OCI-LY1 (cell line): ENCODE results near the gene BAD.
"Not testable (repeated sequence)": the region's sequence is repeated elsewhere in the genome, so short reads cannot be mapped to it uniquely, and the experiment has no call there.

ENCODE experiments used
- H2AFZ ChIP-seq: fragments of 200-600 bp; sonication (generic), shearing (Covaris generic); 2 replicates; pipeline ENCODE4 v1.6.0; 2014; ENCODE audit warnings: antibody characterized with exemption, mild to moderate bottlenecking, low read length
- H3F3A ChIP-seq: fragments of 200-600 bp; sonication (generic), shearing (Covaris generic); 2 replicates; pipeline ENCODE4 v1.6.0; 2014; ENCODE audit warnings: mild to moderate bottlenecking, antibody characterized with exemption, low read length, moderate library complexity; ENCODE audit not compliant: insufficient read depth
- H3K27ac ChIP-seq: fragments of 200-600 bp; sonication (generic); 2 replicates; pipeline ENCODE4 v1.5.1; 2014; ENCODE audit warnings: low read length, mixed run types, mild to moderate bottlenecking, low read depth; ENCODE audit not compliant: poor library complexity, severe bottlenecking
- H3K27me3 ChIP-seq: fragments of 200-600 bp; sonication (generic); 2 replicates; pipeline ENCODE4 v1.6.0; 2014; ENCODE audit warnings: antibody characterized with exemption, mild to moderate bottlenecking, low read length, moderate library complexity; ENCODE audit not compliant: insufficient read depth
- H3K36me3 ChIP-seq: fragments of 200-600 bp; sonication (generic); 2 replicates; pipeline ENCODE4 v1.6.1; 2014; ENCODE audit warnings: mild to moderate bottlenecking, antibody characterized with exemption, low read length, moderate library complexity, mixed read lengths; ENCODE audit not compliant: insufficient read depth
- H3K4me1 ChIP-seq: fragments of 200-600 bp; sonication (generic); 2 replicates; pipeline ENCODE4 v1.5.1; 2014; ENCODE audit warnings: mild to moderate bottlenecking, low read length, moderate library complexity; ENCODE audit not compliant: insufficient read depth, severe bottlenecking
- H3K4me2 ChIP-seq: fragments of 200-600 bp; sonication (generic), shearing (Covaris generic); 2 replicates; pipeline ENCODE4 v1.6.1; 2014; ENCODE audit warnings: low read length
- H3K4me3 ChIP-seq: fragments of 200-600 bp; sonication (generic); 2 replicates; pipeline ENCODE4 v1.5.1; 2014; ENCODE audit warnings: low read length, low read depth, mild to moderate bottlenecking, mixed read lengths; ENCODE audit not compliant: poor library complexity, severe bottlenecking
- H3K79me2 ChIP-seq: fragments of 200-600 bp; shearing (Covaris generic); 2 replicates; pipeline ENCODE4 v1.6.1; 2016; ENCODE audit warnings: mixed run types, low read length, mixed read lengths; ENCODE audit not compliant: insufficient read depth
- H3K9ac ChIP-seq: fragments of 200-600 bp; sonication (generic), shearing (Covaris generic); 2 replicates; pipeline ENCODE4 v1.6.1; 2014; ENCODE audit warnings: mild to moderate bottlenecking, low read length, mixed read lengths
- H3K9me2 ChIP-seq: fragments of 200-600 bp; sonication (generic), shearing (Covaris generic); 2 replicates; pipeline ENCODE4 v1.6.1; 2014; ENCODE audit warnings: low read depth, mild to moderate bottlenecking, low read length, mixed read lengths
- H3K9me3 ChIP-seq: fragments of 200-600 bp; shearing (Covaris generic); 2 replicates; pipeline ENCODE4 v1.6.1; 2014; ENCODE audit warnings: low read length, mixed read lengths
- H4K20me1 ChIP-seq: fragments of 200-600 bp; sonication (generic), shearing (Covaris generic); 2 replicates; pipeline ENCODE4 v1.6.0; 2016; ENCODE audit warnings: mild to moderate bottlenecking, low read length; ENCODE audit not compliant: insufficient read depth
- CTCF ChIP-seq: fragments of 200-600 bp; sonication (generic), shearing (Covaris generic); IDR thresholded peaks from 2 replicates; pipeline ENCODE4 v1.5.1; 2017; ENCODE audit warnings: mild to moderate bottlenecking, antibody characterized with exemption, low read length, moderate library complexity, mixed read lengths
- EZH2 ChIP-seq: fragments of 200-600 bp; sonication (generic), shearing (Covaris generic); IDR thresholded peaks from 2 replicates; pipeline ENCODE4 v1.8.0; 2017; ENCODE audit warnings: borderline replicate concordance, mixed run types, mild to moderate bottlenecking, antibody characterized with exemption, low read length, moderate library complexity, mixed read lengths

The BAD gene

DNA sequence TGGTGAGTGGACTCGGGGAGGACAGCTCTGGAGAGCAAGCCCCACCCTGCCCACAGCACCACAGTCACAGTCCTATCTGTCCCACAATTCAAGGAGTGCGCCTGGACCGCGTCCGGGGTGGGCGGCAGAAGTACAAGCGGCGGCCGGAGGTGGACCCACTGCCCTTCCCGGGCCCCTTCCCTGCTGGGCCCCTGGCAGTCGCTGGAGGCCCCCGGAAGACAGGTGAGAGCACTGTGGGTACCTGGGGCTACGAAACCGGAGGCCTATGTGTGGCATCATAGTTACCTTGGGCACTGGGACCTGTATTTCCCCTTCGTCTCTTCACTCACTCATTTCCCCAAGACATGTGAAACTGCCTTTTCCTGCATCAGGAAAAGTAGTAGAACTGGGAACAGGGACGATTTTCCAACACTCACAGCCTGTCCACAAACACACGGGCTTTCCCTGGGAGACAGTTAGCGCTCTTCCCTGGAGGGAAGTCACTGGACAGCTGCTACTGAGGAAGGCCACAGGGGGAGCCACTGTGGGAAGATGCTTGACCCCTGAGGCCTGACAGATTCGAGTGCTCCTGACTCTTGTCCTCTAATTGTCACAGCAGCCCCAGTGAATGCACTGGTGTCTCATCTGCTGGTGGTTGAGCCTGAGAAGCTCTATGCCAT is 29.8 kb upstream of the BAD start:
- no peaks in the 10 kb centered on the region for H4K20me1 ChIP-seq

GRCh38 chr11:64313491-64314145 is 29.2 kb upstream of the BAD start:
- Histone ChIP-seq H4K20me1 (no peaks in the 10 kb centered on the region), H3K9ac (no peak overlapping the region), H3K79me2 (no peaks in the 10 kb centered on the region), H3K4me3 (no peak overlapping the region), H3K9me2 (no peaks in the 10 kb centered on the region), H3K9me3 (no peaks in the 10 kb centered on the region), H3K27me3 (no peaks in the 10 kb centered on the region), H3K27ac (no peak overlapping the region), H2AFZ (no peak overlapping the region), H3K36me3 (peaks cover 43% of the 10 kb centered on the region; the same call in 1 of the 2 replicates), H3K4me1 (peaks cover 11% of the 10 kb centered on the region), H3F3A (no peaks in the 10 kb centered on the region), H3K4me2 (no peak overlapping the region)
- TF ChIP-seq CTCF (no peak), EZH2 (no peak)

More for the DNA sequence above, 29.8 kb upstream of the BAD start:
- peaks cover 43% of the 10 kb centered on the region; the same call in 1 of the 2 replicates for H3K36me3 ChIP-seq
- no peaks in the 10 kb centered on the region for H3K79me2 ChIP-seq
- no peaks in the 10 kb centered on the region for H3K9me2 ChIP-seq
- no peaks in the 10 kb centered on the region for H3F3A ChIP-seq
- H2AFZ ChIP-seq, result no peak overlapping the region
- no peaks in the 10 kb centered on the region for H3K27me3 ChIP-seq
- H3K4me3 ChIP-seq, result no peak overlapping the region
- H3K9me3 ChIP-seq, result no peaks in the 10 kb centered on the region
- no peak overlapping the region for H3K9ac ChIP-seq
- H3K4me1 ChIP-seq, result peaks cover 17% of the 10 kb centered on the region
- no peak for TF ChIP-seq CTCF
- TF ChIP-seq EZH2, result no peak
- H3K27ac ChIP-seq, result no peak overlapping the region
- no peak overlapping the region for H3K4me2 ChIP-seq

- H3K36me3 ChIP-seq, result peaks cover 44% of the 10 kb centered on the region; the same call in 1 of the 2 replicates
- no peaks in the 10 kb centered on the region for H4K20me1 ChIP-seq
- H3K4me3 ChIP-seq, result no peak overlapping the region
- H2AFZ ChIP-seq, result no peak overlapping the region
- no peaks in the 10 kb centered on the region for H3K79me2 ChIP-seq
- TF ChIP-seq CTCF (no peak), EZH2 (no peak)
- no peaks in the 10 kb centered on the region for H3K9me2 ChIP-seq
- H3K27me3 ChIP-seq, result no peaks in the 10 kb centered on the region
- no peak overlapping the region for H3K4me2 ChIP-seq
- H3K9ac ChIP-seq, result no peak overlapping the region
- no peaks in the 10 kb centered on the region for H3F3A ChIP-seq
- H3K9me3 ChIP-seq, result no peaks in the 10 kb centered on the region
- peaks cover 11% of the 10 kb centered on the region for H3K4me1 ChIP-seq
- no peak overlapping the region for H3K27ac ChIP-seq
Measured at GRCh38 chr11:64312947-64313346, 28.5 kb upstream of the BAD start.

GRCh38 chr11:64307795-64308194 is 23.3 kb upstream of the BAD start:
- H2AFZ ChIP-seq, H3K79me2 ChIP-seq, H3K9me3 ChIP-seq, H3K9me2 ChIP-seq, H3K27me3 ChIP-seq, H3K9ac ChIP-seq, H3K4me3 ChIP-seq, H4K20me1 ChIP-seq, H3K27ac ChIP-seq, H3F3A ChIP-seq: not testable (repeated sequence)
- peaks cover 21% of the 10 kb centered on the region; the same call in 1 of the 2 replicates for H3K36me3 ChIP-seq
- peaks cover 19% of the 10 kb centered on the region for H3K4me1 ChIP-seq
- H3K4me2 ChIP-seq, result 0 out of 2 replicates have a peak overlapping the region, but pooled peaks have one; percentile 94
